Ramos (cell line): Measurements from ENCODE around the gene RPL22.

Experiments used
- in situ Hi-C: fragments of 300-500 bp; cut with MboI; formaldehyde crosslinking; loops from one replicate; pipeline ENCODE4 v1.14.3; 2022; ENCODE audit warnings: low sequenced_read_pairs; ENCODE audit not compliant: unreplicated experiment

The RPL22 gene

GRCh38 chr1:6163191-6163972 lies 36.0 kb downstream of the RPL22 start:
- in situ Hi-C loops = no loop called here

GRCh38 chr1:6162773-6163172 lies 36.6 kb downstream of the RPL22 start:
- in situ Hi-C loops = no loop called here

GRCh38 chr1:6162341-6162740 lies 37.1 kb downstream of the RPL22 start:
- in situ Hi-C loops = no loop called here

GRCh38 chr1:6158181-6158580 lies 41.2 kb downstream of the RPL22 start:
- in situ Hi-C loops = no loop called here

- in situ Hi-C loops = no loop called here
Observed at GRCh38 chr1:6157528-6158174, 41.7 kb downstream of the RPL22 start.

- in situ Hi-C loops = no loop called here
Observed at GRCh38 chr1:6157132-6157527, 42.3 kb downstream of the RPL22 start.

- in situ Hi-C loops = no loop called here
Observed at GRCh38 chr1:6154525-6155319, 44.7 kb downstream of the RPL22 start.

GRCh38 chr1:6152882-6153281 lies 46.5 kb downstream of the RPL22 start:
- in situ Hi-C loops = no loop called here

- in situ Hi-C loops = no loop called here
Observed at GRCh38 chr1:6152181-6152580, 47.2 kb downstream of the RPL22 start.

- in situ Hi-C loops = no loop called here
Observed at GRCh38 chr1:6151291-6151822, 48.0 kb downstream of the RPL22 start.

- in situ Hi-C loops = no loop called here
Observed at GRCh38 chr1:6150006-6150938, 49.1 kb downstream of the RPL22 start.

GRCh38 chr1:6149597-6149996 lies 49.8 kb downstream of the RPL22 start:
- in situ Hi-C loops = no loop called here

- in situ Hi-C loops = no loop called here
Observed at GRCh38 chr1:6148497-6149241, 50.7 kb downstream of the RPL22 start.

- in situ Hi-C loops = no loop called here
Observed at GRCh38 chr1:6145864-6146410, 53.5 kb downstream of the RPL22 start.

- in situ Hi-C loops = no loop called here
Observed at GRCh38 chr1:6145396-6145750, 54.0 kb downstream of the RPL22 start.

GRCh38 chr1:6144647-6145395 lies 54.6 kb downstream of the RPL22 start:
- in situ Hi-C loops = no loop called here

GRCh38 chr1:6144175-6144574 lies 55.2 kb downstream of the RPL22 start:
- in situ Hi-C loops = no loop called here

- in situ Hi-C loops = no loop called here
Observed at GRCh38 chr1:6143395-6143794, 56.0 kb downstream of the RPL22 start.
